Neutrophil (primary cell): ENCODE data around the gene MDM4.

Source experiments
- H3K27ac ChIP-seq: fragments of 200-600 bp; sonication (generic); 2 replicates; pipeline ENCODE4 v1.5.1; 2016; ENCODE audit warnings: mild to moderate bottlenecking, moderate library complexity
- H3K27me3 ChIP-seq: fragments of 200-600 bp; sonication (generic); 2 replicates; pipeline ENCODE4 v1.6.0; 2016; ENCODE audit warnings: mild to moderate bottlenecking
- H3K36me3 ChIP-seq: fragments of 200-600 bp; sonication (generic); 2 replicates; pipeline ENCODE4 v1.5.1; 2017
- H3K4me1 ChIP-seq, 2 experiments: fragments of 200-600 bp in 1 of 2; sonication (generic) in 1 of 2; 1 replicate in 1 of 2; 2 replicates in 1 of 2; pipeline versions ENCODE4 v1.5.1 to v1.6.1; 2013 to 2016; ENCODE audit warnings: low read depth in 1 of 2, low read length in 1 of 2, mild to moderate bottlenecking in 1 of 2, moderate library complexity in 1 of 2; ENCODE audit not compliant: control insufficient read depth in 1 of 2, insufficient read depth in 1 of 2
- H3K4me3 ChIP-seq, 2 experiments: fragments of 200-600 bp in 1 of 2; sonication (generic) in 1 of 2; 1 replicate in 1 of 2; 2 replicates in 1 of 2; pipeline ENCODE4 v1.5.1; 2013 to 2016; ENCODE audit warnings: low read depth in 1 of 2, low read length in 1 of 2, mild to moderate bottlenecking in 1 of 2, moderate library complexity in 1 of 2
- H3K9me3 ChIP-seq: fragments of 200-600 bp; sonication (generic); 2 replicates; pipeline ENCODE4 v1.5.1; 2016
- CTCF ChIP-seq: fragments of 200-600 bp; sonication (generic); IDR thresholded peaks from 2 replicates; pipeline ENCODE4 v1.5.1; 2016; ENCODE audit warnings: antibody characterized with exemption

The MDM4 gene

GRCh38 chr1:204502241-204502640 is 14.0 kb upstream of the MDM4 start:
- Histone ChIP-seq H3K27me3 (peaks cover 13% of the 10 kb centered on the region), H3K27ac (no peak overlapping the region), H3K4me3 (no peak overlapping the region), H3K9me3 (no peaks in the 10 kb centered on the region), H3K4me1 (peaks cover 31 to 36% of the 10 kb centered on the region in 2 experiments), H3K36me3 (no peaks in the 10 kb centered on the region)
- no peak for TF ChIP-seq CTCF

GRCh38 chr1:204503122-204503912 is 12.9 kb upstream of the MDM4 start:
- Histone ChIP-seq H3K27ac (peak overlapping the region; percentile 60), H3K4me1 (peaks cover 35 to 44% of the 10 kb centered on the region in 2 experiments), H3K4me3 (no peak overlapping the region), H3K9me3 (no peaks in the 10 kb centered on the region), H3K27me3 (peaks cover 3% of the 10 kb centered on the region), H3K36me3 (no peaks in the 10 kb centered on the region)
- peak; percentile 80 for TF ChIP-seq CTCF

- no peak for TF ChIP-seq CTCF
- Histone ChIP-seq H3K27me3 (no peaks in the 10 kb centered on the region), H3K4me1 (peaks cover 33 to 39% of the 10 kb centered on the region in 2 experiments), H3K9me3 (no peaks in the 10 kb centered on the region), H3K4me3 (no peak overlapping the region), H3K27ac (peak overlapping the region; percentile 60), H3K36me3 (no peaks in the 10 kb centered on the region)
Measured at GRCh38 chr1:204503913-204504519, 12.2 kb upstream of the MDM4 start.

- peak overlapping the region; percentile 82 for H3K27ac ChIP-seq
- H3K4me3 ChIP-seq: peak overlapping the region in 1 of 2 experiments; percentile 46
- H3K36me3 ChIP-seq: no peaks in the 10 kb centered on the region
- no peak for TF ChIP-seq CTCF
- no peaks in the 10 kb centered on the region for H3K27me3 ChIP-seq
- no peaks in the 10 kb centered on the region for H3K9me3 ChIP-seq
- peaks cover 30 to 36% of the 10 kb centered on the region in 2 experiments for H3K4me1 ChIP-seq
Measured at GRCh38 chr1:204505674-204506200, 10.5 kb upstream of the MDM4 start.

- no peak for TF ChIP-seq CTCF
- Histone ChIP-seq H3K27ac (peak overlapping the region; percentile 82), H3K4me1 (peaks cover 34 to 40% of the 10 kb centered on the region in 2 experiments), H3K27me3 (no peaks in the 10 kb centered on the region), H3K36me3 (no peaks in the 10 kb centered on the region), H3K9me3 (no peaks in the 10 kb centered on the region), H3K4me3 (peak overlapping the region; percentile 34 to 46)
Measured at GRCh38 chr1:204506201-204506968, 9.8 kb upstream of the MDM4 start.
